K562 (cell line): ENCODE measurements around the gene ZKSCAN3. TPM values are rescaled to one million over a fixed set of nuclear protein-coding genes. Genes with fewer than 3 reads are reported as not detected.

Experiments used
- BRD4 ChIP-seq: fragments of 200-600 bp; sonication (generic); IDR thresholded peaks from 2 replicates; pipeline ENCODE4 v1.6.1; 2017; ENCODE audit warnings: inconsistent platforms
- CAMTA2 ChIP-seq: fragments of 250-450 bp; sonication (Bioruptor Pico); conservative IDR thresholded peaks from 2 replicates; pipeline ENCODE4 v1.5.1; 2022
- HDGF ChIP-seq: fragments of 450-650 bp; IDR thresholded peaks from 2 replicates; pipeline ENCODE4 v1.6.1; 2016
- HOXB6 ChIP-seq: fragments of 250-450 bp; sonication (Bioruptor Pico); IDR thresholded peaks from 2 replicates; pipeline ENCODE4 v1.5.1; 2022; ENCODE audit warnings: mild to moderate bottlenecking, borderline replicate concordance
- MEF2A ChIP-seq: IDR thresholded peaks from 2 replicates; pipeline ENCODE4 v1.6.1; 2011; ENCODE audit warnings: low read depth, mild to moderate bottlenecking, low read length, moderate library complexity; ENCODE audit not compliant: control insufficient read depth
- NFIC ChIP-seq: fragments of 450-650 bp; IDR thresholded peaks from 2 replicates; pipeline ENCODE4 v1.6.1; 2017; ENCODE audit warnings: mild to moderate bottlenecking, inconsistent platforms
- PHB2 ChIP-seq: fragments of 450-650 bp; IDR thresholded peaks from 2 replicates; pipeline ENCODE4 v1.6.1; 2017; ENCODE audit warnings: low read depth
- RAD21 ChIP-seq, 2 experiments: fragments of 250-450 bp in 1 of 2; fragments of 450-650 bp in 1 of 2; sonication (Bioruptor Pico) in 1 of 2; formaldehyde crosslinking in 1 of 2; IDR thresholded peaks in 1 of 2; conservative IDR thresholded peaks in 1 of 2; 2 replicates each; pipeline versions ENCODE4 v1.4.0 to v1.8.0; 2020 to 2022; ENCODE audit warnings: mild to moderate bottlenecking in 2 of 2, moderate library complexity in 1 of 2
- RFX5 ChIP-seq: IDR thresholded peaks from 2 replicates; pipeline ENCODE4 v1.6.1; 2011; ENCODE audit warnings: low read depth, mild to moderate bottlenecking, improper control_type of control experiment, low read length
- SMARCB1 ChIP-seq: IDR thresholded peaks from 2 replicates; pipeline ENCODE4 v1.6.1; 2011; ENCODE audit warnings: improper control_type of control experiment, low read depth; ENCODE audit not compliant: insufficient read length
- SP2 ChIP-seq: IDR thresholded peaks from 2 replicates; pipeline ENCODE4 v1.6.1; 2011; ENCODE audit warnings: mild to moderate bottlenecking, low read depth, low read length, moderate library complexity; ENCODE audit not compliant: poor library complexity, severe bottlenecking; ENCODE audit errors: extremely low read depth
- ZEB2 ChIP-seq: fragments of 450-650 bp; IDR thresholded peaks from 2 replicates; pipeline ENCODE4 v1.6.1; 2016
- ZFP36 ChIP-seq: fragments of 150-350 bp; IDR thresholded peaks from 2 replicates; pipeline ENCODE4 v1.6.1; 2018; ENCODE audit warnings: low read length, low read depth; ENCODE audit not compliant: partially characterized antibody
- ZKSCAN1 ChIP-seq: fragments of 150-350 bp; IDR thresholded peaks from 2 replicates; pipeline ENCODE4 v1.6.1; 2016; ENCODE audit warnings: low read depth, low read length
- ZNF175 ChIP-seq: fragments of 200-800 bp; sonication (Bioruptor generic); IDR thresholded peaks from 2 replicates; pipeline ENCODE4 v1.6.1; 2016; ENCODE audit warnings: low read depth, mild to moderate bottlenecking, missing genetic modification characterization, missing compliant biosample characterization
- ZNF253 ChIP-seq: fragments of 250-450 bp; sonication (Bioruptor Pico); conservative IDR thresholded peaks from 2 replicates; pipeline ENCODE4 v1.6.1; 2021; ENCODE audit warnings: mild to moderate bottlenecking
- ZNF408 ChIP-seq: fragments of 250-450 bp; sonication (Bioruptor Pico); IDR thresholded peaks from 2 replicates; pipeline ENCODE4 v1.4.0; 2020; ENCODE audit warnings: low read depth, mild to moderate bottlenecking, moderate library complexity
- ZNF589 ChIP-seq: fragments of 200-800 bp; sonication (Bioruptor generic); IDR thresholded peaks from 2 replicates; pipeline ENCODE4 v1.6.1; 2016; ENCODE audit warnings: low read depth, missing genetic modification characterization, missing compliant biosample characterization
- ZNF780A ChIP-seq: fragments of 250-450 bp; sonication (Bioruptor Pico); IDR thresholded peaks from 2 replicates; pipeline ENCODE4 v1.5.0; 2021; ENCODE audit warnings: mild to moderate bottlenecking
- ZSCAN32 ChIP-seq: fragments of 450-650 bp; formaldehyde crosslinking; IDR thresholded peaks from 2 replicates; pipeline ENCODE4 v1.4.0; 2020; ENCODE audit warnings: mild to moderate bottlenecking, moderate library complexity
- polyA plus RNA-seq, 8 experiments: library from polyadenylated mRNA; depleted of rRNA in 4 of 8; stranded (reverse) in 5 of 8; unstranded in 3 of 8; fragments of >200 nt; fragmentation: Nextera tagmentation in 2 of 8; fragmentation: Illumina TruSeq in 1 of 8; extraction: Ambion mirVana in 2 of 8; extraction: Trizol in 1 of 8; gene quantifications; 2 replicates each; pipeline versions ENCODE4 v1.2.1 to v1.2.3, GENCODE V29; 2011 to 2014; ENCODE audit warnings: inconsistent platforms in 1 of 8, missing spikeins in 1 of 8
- total RNA-seq, 7 experiments: library from RNA; depleted of rRNA in 6 of 7; stranded (reverse); fragments of >200 nt in 6 of 7; fragmentation: Illumina TruSeq in 2 of 7; extraction: Trizol in 2 of 7; gene quantifications; 2 replicates each; pipeline versions ENCODE4 v1.2.1 to v1.2.3, GENCODE V29; 2011 to 2021; ENCODE audit warnings: low replicate concordance in 1 of 7
- TF ChIP-seq, protein P1 (sequence below): fragments of 450-650 bp; formaldehyde crosslinking; IDR thresholded peaks from 2 replicates; pipeline ENCODE4 v1.4.0; 2020; ENCODE audit warnings: mild to moderate bottlenecking, moderate library complexity
- TF ChIP-seq, protein P2 (sequence below): fragments of 200-400 bp; formaldehyde crosslinking; IDR thresholded peaks from 2 replicates; pipeline ENCODE4 v1.6.1; 2017; ENCODE audit warnings: mild to moderate bottlenecking, low read depth, low read length, moderate library complexity
- TF ChIP-seq, protein P3 (sequence below): fragments of 250-450 bp; sonication (Bioruptor Pico); IDR thresholded peaks from 2 replicates; pipeline ENCODE4 v1.5.1; 2021; ENCODE audit warnings: mild to moderate bottlenecking
- TF ChIP-seq, protein P4 (sequence below): sonication (generic); formaldehyde crosslinking; IDR thresholded peaks from 2 replicates; pipeline ENCODE4 v1.9.0; 2022; ENCODE audit warnings: mild to moderate bottlenecking, missing genetic modification reagents

Gene ZKSCAN3
- total and polyA plus RNA-seq, 9 of the 15 experiments (the other 6 are each of a cell fraction or from before 2014, with no cell fraction given) = 3.0 to 12.4 (median 10.2) TPM

DNA sequence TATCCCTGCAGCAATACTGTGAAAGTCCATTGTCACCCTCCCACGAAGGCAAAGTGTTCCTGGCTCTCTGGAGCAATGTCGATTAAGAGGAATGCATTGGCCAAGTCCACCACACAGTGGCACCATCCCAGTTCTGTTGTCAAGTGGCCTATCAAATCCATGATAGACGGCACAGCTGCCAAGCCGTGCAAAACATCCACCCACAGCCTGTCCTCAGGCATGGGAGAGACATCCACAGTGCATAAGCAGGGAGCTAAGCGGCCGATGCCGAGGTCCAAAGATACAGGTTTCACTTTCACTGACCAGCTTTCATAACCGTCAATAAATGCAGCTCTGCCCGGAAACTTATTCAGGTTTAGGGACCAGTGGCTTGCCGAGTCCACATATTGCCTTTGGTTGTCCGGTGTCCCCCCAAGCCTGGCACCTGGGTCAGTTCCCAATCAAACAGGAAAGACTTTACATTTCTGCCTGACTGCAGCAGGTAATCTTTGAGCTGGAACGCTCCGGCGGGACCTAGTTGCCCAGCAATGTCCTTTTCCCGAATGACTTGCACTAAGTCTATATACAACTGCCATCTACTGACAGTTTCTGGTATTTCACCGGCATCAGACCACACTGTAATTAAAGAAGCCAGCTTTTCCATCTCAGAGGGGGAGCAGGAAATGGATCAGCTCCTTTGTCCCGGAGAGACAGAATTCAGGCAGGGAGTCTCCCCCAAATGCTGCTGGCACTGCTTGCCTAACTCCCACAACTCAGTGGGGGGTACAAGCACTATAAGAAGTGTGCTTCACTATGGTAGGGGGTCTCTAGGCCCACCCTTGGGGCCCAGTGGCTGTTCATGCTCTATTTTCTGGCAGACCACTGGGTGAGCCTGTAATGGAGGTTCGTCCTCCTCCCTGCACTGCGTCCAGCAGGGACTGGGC is 6.3 kb downstream of the ZKSCAN3 start (continued):
- TF ChIP-seq ZNF589 (no peak), ZEB2 (peak; percentile 10; the same call in 1 of the 2 replicates), SMARCB1 (no peak), HDGF (no peak), MEF2A (no peak), ZNF253 (no peak), NFIC (peak; percentile 20; the same call in 1 of the 2 replicates), ZKSCAN1 (no peak), ZNF408 (CRISPR knock-in tag) (no peak), RAD21 (CRISPR knock-in tag; conservative IDR thresholded peaks at IDR 0.05 in 1 of 2, IDR thresholded peaks at IDR 0.05 in 1 of 2) (peak; percentile 91 to 94), RFX5 (no peak), ZSCAN32 (CRISPR knock-in tag) (0 out of 2 replicates have a peak, but pooled peaks have one; percentile 10), BRD4 (peak; percentile 70; the same call in 1 of the 2 replicates), ZFP36 (no peak), ZNF175 (CRISPR knock-in tag) (no peak), PHB2 (no peak), ZNF780A (no peak), SP2 (no peak), HOXB6 (no peak), CAMTA2 (CRISPR knock-in tag) (no peak)
- TF ChIP-seq, protein P1, sequence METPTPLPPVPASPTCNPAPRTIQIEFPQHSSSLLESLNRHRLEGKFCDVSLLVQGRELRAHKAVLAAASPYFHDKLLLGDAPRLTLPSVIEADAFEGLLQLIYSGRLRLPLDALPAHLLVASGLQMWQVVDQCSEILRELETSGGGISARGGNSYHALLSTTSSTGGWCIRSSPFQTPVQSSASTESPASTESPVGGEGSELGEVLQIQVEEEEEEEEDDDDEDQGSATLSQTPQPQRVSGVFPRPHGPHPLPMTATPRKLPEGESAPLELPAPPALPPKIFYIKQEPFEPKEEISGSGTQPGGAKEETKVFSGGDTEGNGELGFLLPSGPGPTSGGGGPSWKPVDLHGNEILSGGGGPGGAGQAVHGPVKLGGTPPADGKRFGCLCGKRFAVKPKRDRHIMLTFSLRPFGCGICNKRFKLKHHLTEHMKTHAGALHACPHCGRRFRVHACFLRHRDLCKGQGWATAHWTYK (CRISPR knock-in tag) = no peak
- TF ChIP-seq, protein P2, sequence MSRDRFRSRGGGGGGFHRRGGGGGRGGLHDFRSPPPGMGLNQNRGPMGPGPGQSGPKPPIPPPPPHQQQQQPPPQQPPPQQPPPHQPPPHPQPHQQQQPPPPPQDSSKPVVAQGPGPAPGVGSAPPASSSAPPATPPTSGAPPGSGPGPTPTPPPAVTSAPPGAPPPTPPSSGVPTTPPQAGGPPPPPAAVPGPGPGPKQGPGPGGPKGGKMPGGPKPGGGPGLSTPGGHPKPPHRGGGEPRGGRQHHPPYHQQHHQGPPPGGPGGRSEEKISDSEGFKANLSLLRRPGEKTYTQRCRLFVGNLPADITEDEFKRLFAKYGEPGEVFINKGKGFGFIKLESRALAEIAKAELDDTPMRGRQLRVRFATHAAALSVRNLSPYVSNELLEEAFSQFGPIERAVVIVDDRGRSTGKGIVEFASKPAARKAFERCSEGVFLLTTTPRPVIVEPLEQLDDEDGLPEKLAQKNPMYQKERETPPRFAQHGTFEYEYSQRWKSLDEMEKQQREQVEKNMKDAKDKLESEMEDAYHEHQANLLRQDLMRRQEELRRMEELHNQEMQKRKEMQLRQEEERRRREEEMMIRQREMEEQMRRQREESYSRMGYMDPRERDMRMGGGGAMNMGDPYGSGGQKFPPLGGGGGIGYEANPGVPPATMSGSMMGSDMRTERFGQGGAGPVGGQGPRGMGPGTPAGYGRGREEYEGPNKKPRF = no peak
- TF ChIP-seq, protein P3, sequence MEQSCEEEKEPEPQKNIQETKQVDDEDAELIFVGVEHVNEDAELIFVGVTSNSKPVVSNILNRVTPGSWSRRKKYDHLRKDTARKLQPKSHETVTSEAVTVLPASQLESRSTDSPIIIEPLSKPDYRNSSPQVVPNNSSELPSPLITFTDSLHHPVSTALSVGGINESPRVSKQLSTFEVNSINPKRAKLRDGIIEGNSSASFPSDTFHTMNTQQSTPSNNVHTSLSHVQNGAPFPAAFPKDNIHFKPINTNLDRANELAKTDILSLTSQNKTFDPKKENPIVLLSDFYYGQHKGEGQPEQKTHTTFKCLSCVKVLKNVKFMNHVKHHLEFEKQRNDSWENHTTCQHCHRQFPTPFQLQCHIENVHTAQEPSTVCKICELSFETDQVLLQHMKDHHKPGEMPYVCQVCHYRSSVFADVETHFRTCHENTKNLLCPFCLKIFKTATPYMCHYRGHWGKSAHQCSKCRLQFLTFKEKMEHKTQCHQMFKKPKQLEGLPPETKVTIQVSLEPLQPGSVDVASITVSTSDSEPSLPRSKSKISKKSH (CRISPR knock-in tag) = no peak
- TF ChIP-seq, protein P4, sequence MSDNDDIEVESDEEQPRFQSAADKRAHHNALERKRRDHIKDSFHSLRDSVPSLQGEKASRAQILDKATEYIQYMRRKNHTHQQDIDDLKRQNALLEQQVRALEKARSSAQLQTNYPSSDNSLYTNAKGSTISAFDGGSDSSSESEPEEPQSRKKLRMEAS (CRISPR knock-in tag) = no peak
